Measurements from ENCODE around the gene MRO.

The MRO gene

GRCh38 chr18:50753311-50753710 is 66.5 kb downstream of the MRO start:
- peaks cover 19% of the 10 kb centered on the region for H3K4me1 ChIP-seq (ENCODE audit: control insufficient read depth, low read depth, low read length)
- H3K36me3 ChIP-seq (ENCODE audit: control insufficient read depth, low read depth, low read length) = no peaks in the 10 kb centered on the region
- H3K9ac ChIP-seq (ENCODE audit: low read length) = no peak overlapping the region
- no peak overlapping the region for H3K4me3 ChIP-seq (ENCODE audit: low read length)
- H3K27me3 ChIP-seq (ENCODE audit: control insufficient read depth, insufficient read depth, low read length) = no peaks in the 10 kb centered on the region
- no peak overlapping the region for H3K27ac ChIP-seq (ENCODE audit: low read length)
- no peaks in the 10 kb centered on the region for H3K9me3 ChIP-seq (ENCODE audit: control insufficient read depth, low read depth, low read length)

- H3K9me3 ChIP-seq (ENCODE audit: control insufficient read depth, low read depth, low read length) = no peaks in the 10 kb centered on the region
- peaks cover 23% of the 10 kb centered on the region for H3K4me1 ChIP-seq (ENCODE audit: control insufficient read depth, low read depth, low read length)
- no peak overlapping the region for H3K9ac ChIP-seq (ENCODE audit: low read length)
- no peaks in the 10 kb centered on the region for H3K36me3 ChIP-seq (ENCODE audit: control insufficient read depth, low read depth, low read length)
- H3K27ac ChIP-seq (ENCODE audit: low read length) = no peak overlapping the region
- H3K4me3 ChIP-seq (ENCODE audit: low read length) = no peak overlapping the region
- H3K27me3 ChIP-seq (ENCODE audit: control insufficient read depth, insufficient read depth, low read length) = no peaks in the 10 kb centered on the region
Observed at GRCh38 chr18:50751947-50752346, 67.9 kb downstream of the MRO start.

GRCh38 chr18:50751490-50751889 is 68.3 kb downstream of the MRO start:
- H3K27ac ChIP-seq (ENCODE audit: low read length) = no peak overlapping the region

GRCh38 chr18:50750546-50750945 is 69.3 kb downstream of the MRO start:
- Histone ChIP-seq H3K4me3 (ENCODE audit: low read length) (no peak overlapping the region), H3K27me3 (ENCODE audit: control insufficient read depth, insufficient read depth, low read length) (no peaks in the 10 kb centered on the region), H3K9ac (ENCODE audit: low read length) (no peak overlapping the region), H3K4me1 (ENCODE audit: control insufficient read depth, low read depth, low read length) (peaks cover 23% of the 10 kb centered on the region), H3K36me3 (ENCODE audit: control insufficient read depth, low read depth, low read length) (no peaks in the 10 kb centered on the region), H3K9me3 (ENCODE audit: control insufficient read depth, low read depth, low read length) (no peaks in the 10 kb centered on the region), H3K27ac (ENCODE audit: low read length) (no peak overlapping the region)

More at GRCh38 chr18:50751490-50751889, 68.3 kb downstream of the MRO start:
- H3K4me3 ChIP-seq (ENCODE audit: low read length) = no peak overlapping the region
- no peaks in the 10 kb centered on the region for H3K27me3 ChIP-seq (ENCODE audit: control insufficient read depth, insufficient read depth, low read length)
- no peak overlapping the region for H3K9ac ChIP-seq (ENCODE audit: low read length)
- no peaks in the 10 kb centered on the region for H3K36me3 ChIP-seq (ENCODE audit: control insufficient read depth, low read depth, low read length)
- H3K4me1 ChIP-seq (ENCODE audit: control insufficient read depth, low read depth, low read length) = peaks cover 23% of the 10 kb centered on the region
- H3K9me3 ChIP-seq (ENCODE audit: control insufficient read depth, low read depth, low read length) = no peaks in the 10 kb centered on the region

GRCh38 chr18:50749945-50750344 is 69.9 kb downstream of the MRO start:
- Histone ChIP-seq H3K27me3 (ENCODE audit: control insufficient read depth, insufficient read depth, low read length) (no peaks in the 10 kb centered on the region), H3K4me1 (ENCODE audit: control insufficient read depth, low read depth, low read length) (peaks cover 23% of the 10 kb centered on the region), H3K4me3 (ENCODE audit: low read length) (no peak overlapping the region), H3K27ac (ENCODE audit: low read length) (no peak overlapping the region), H3K9me3 (ENCODE audit: control insufficient read depth, low read depth, low read length) (no peaks in the 10 kb centered on the region), H3K9ac (ENCODE audit: low read length) (no peak overlapping the region), H3K36me3 (ENCODE audit: control insufficient read depth, low read depth, low read length) (no peaks in the 10 kb centered on the region)

GRCh38 chr18:50749421-50749820 is 70.4 kb downstream of the MRO start:
- no peaks in the 10 kb centered on the region for H3K36me3 ChIP-seq (ENCODE audit: control insufficient read depth, low read depth, low read length)
- peaks cover 23% of the 10 kb centered on the region for H3K4me1 ChIP-seq (ENCODE audit: control insufficient read depth, low read depth, low read length)
- no peaks in the 10 kb centered on the region for H3K27me3 ChIP-seq (ENCODE audit: control insufficient read depth, insufficient read depth, low read length)
- H3K9ac ChIP-seq (ENCODE audit: low read length) = no peak overlapping the region
- no peaks in the 10 kb centered on the region for H3K9me3 ChIP-seq (ENCODE audit: control insufficient read depth, low read depth, low read length)
- H3K4me3 ChIP-seq (ENCODE audit: low read length) = no peak overlapping the region
- H3K27ac ChIP-seq (ENCODE audit: low read length) = no peak overlapping the region

GRCh38 chr18:50748243-50749229 is 71.3 kb downstream of the MRO start:
- Histone ChIP-seq H3K4me3 (ENCODE audit: low read length) (no peak overlapping the region), H3K36me3 (ENCODE audit: control insufficient read depth, low read depth, low read length) (no peaks in the 10 kb centered on the region), H3K27ac (ENCODE audit: low read length) (no peak overlapping the region), H3K9ac (ENCODE audit: low read length) (no peak overlapping the region), H3K27me3 (ENCODE audit: control insufficient read depth, insufficient read depth, low read length) (no peaks in the 10 kb centered on the region), H3K9me3 (ENCODE audit: control insufficient read depth, low read depth, low read length) (no peaks in the 10 kb centered on the region), H3K4me1 (ENCODE audit: control insufficient read depth, low read depth, low read length) (peaks cover 23% of the 10 kb centered on the region)

- no peak overlapping the region for H3K27ac ChIP-seq (ENCODE audit: low read length)
Observed at GRCh38 chr18:50747849-50748242, 72.0 kb downstream of the MRO start.

GRCh38 chr18:50745945-50746344 is 73.9 kb downstream of the MRO start:
- no peak overlapping the region for H3K4me3 ChIP-seq (ENCODE audit: low read length)
- H3K36me3 ChIP-seq (ENCODE audit: control insufficient read depth, low read depth, low read length) = no peaks in the 10 kb centered on the region
- H3K9me3 ChIP-seq (ENCODE audit: control insufficient read depth, low read depth, low read length) = no peaks in the 10 kb centered on the region
- no peak overlapping the region for H3K9ac ChIP-seq (ENCODE audit: low read length)
- H3K27me3 ChIP-seq (ENCODE audit: control insufficient read depth, insufficient read depth, low read length) = no peaks in the 10 kb centered on the region
- H3K4me1 ChIP-seq (ENCODE audit: control insufficient read depth, low read depth, low read length) = peaks cover 23% of the 10 kb centered on the region
- no peak overlapping the region for H3K27ac ChIP-seq (ENCODE audit: low read length)

More at GRCh38 chr18:50747849-50748242, 72.0 kb downstream of the MRO start:
- Histone ChIP-seq H3K27me3 (ENCODE audit: control insufficient read depth, insufficient read depth, low read length) (no peaks in the 10 kb centered on the region), H3K9ac (ENCODE audit: low read length) (no peak overlapping the region), H3K4me3 (ENCODE audit: low read length) (no peak overlapping the region), H3K9me3 (ENCODE audit: control insufficient read depth, low read depth, low read length) (no peaks in the 10 kb centered on the region), H3K36me3 (ENCODE audit: control insufficient read depth, low read depth, low read length) (no peaks in the 10 kb centered on the region), H3K4me1 (ENCODE audit: control insufficient read depth, low read depth, low read length) (peaks cover 23% of the 10 kb centered on the region)
